ENCODE measurements around the gene APOB. TPM values are rescaled to one million over a fixed set of nuclear protein-coding genes. Genes with fewer than 3 reads are reported as not detected.
A peak's percentile ranks its signal among the peaks of the same experiment; 100 is the strongest.

The APOB gene
- total and polyA plus RNA-seq, 2 of the 13 experiments (the other 11 are each of a cell fraction or from before 2014, with no cell fraction given) = 1,569 to 2,515 TPM

GRCh38 chr2:21019000-21019677 lies 24.7 kb downstream of the APOB start (continued):
- TF ChIP-seq ATF2 (CRISPR knock-in tag; IDR thresholded peaks at IDR 0.05) (no peak), TCF12 (IDR thresholded peaks at IDR 0.05) (no peak), TCF12 (CRISPR knock-in tag; IDR thresholded peaks at IDR 0.05) (no peak), ARID3A (IDR thresholded peaks at IDR 0.05; ENCODE audit: low read depth, low read length) (no peak), ZNF501 (CRISPR knock-in tag; IDR thresholded peaks at IDR 0.05) (no peak), ZSCAN21 (CRISPR knock-in tag; IDR thresholded peaks at IDR 0.05; ENCODE audit: borderline replicate concordance) (0 out of 2 replicates have a peak, but pooled peaks have one; percentile 27), NFE2L2 (IDR thresholded peaks at IDR 0.05; ENCODE audit: low read length) (no peak), BCL3 (CRISPR knock-in tag; IDR thresholded peaks at IDR 0.05) (0 out of 2 replicates have a peak, but pooled peaks have one; percentile 1), KLF6 (CRISPR knock-in tag; IDR thresholded peaks at IDR 0.05) (no peak), NR2C2 (CRISPR knock-in tag; IDR thresholded peaks at IDR 0.05; ENCODE audit: borderline replicate concordance) (no peak), EHMT2 (IDR thresholded peaks at IDR 0.05; ENCODE audit: borderline replicate concordance, low read depth, low read length) (no peak), ZNF484 (CRISPR knock-in tag; IDR thresholded peaks at IDR 0.05; ENCODE audit: borderline replicate concordance, low read depth) (no peak), ZBTB7B (CRISPR knock-in tag; IDR thresholded peaks at IDR 0.05) (no peak), ZNF256 (CRISPR knock-in tag; conservative IDR thresholded peaks at IDR 0.05) (0 out of 2 replicates have a peak, but pooled peaks have one; percentile 34), HNF4G (IDR thresholded peaks at IDR 0.05; ENCODE audit: borderline replicate concordance, low read depth, low read length) (no peak), HNF4G (CRISPR knock-in tag; IDR thresholded peaks at IDR 0.05; ENCODE audit: borderline replicate concordance, low read depth) (no peak), ZNF784 (CRISPR knock-in tag; IDR thresholded peaks at IDR 0.05; ENCODE audit: borderline replicate concordance) (no peak), FOXP4 (CRISPR knock-in tag; IDR thresholded peaks at IDR 0.05) (no peak; the same call in 1 of the 2 replicates), ZBTB14 (CRISPR knock-in tag; IDR thresholded peaks at IDR 0.05) (no peak), ZNF816 (CRISPR knock-in tag; IDR thresholded peaks at IDR 0.05; ENCODE audit: borderline replicate concordance) (no peak), NONO (IDR thresholded peaks at IDR 0.05) (no peak), NONO (CRISPR knock-in tag; conservative IDR thresholded peaks at IDR 0.05) (no peak)

All from HepG2 (cell line).